SU-DHL-6 (cell line): ENCODE measurements around the gene GID4.

Experiments
- CTCF ChIP-seq: fragments of 200-600 bp; sonication (generic); IDR thresholded peaks from one replicate; pipeline ENCODE4 v1.5.1; 2017; ENCODE audit warnings: antibody characterized with exemption, mild to moderate bottlenecking, low read length, moderate library complexity; ENCODE audit not compliant: insufficient read depth, poor library complexity, severe bottlenecking
- EZH2phosphoT487 ChIP-seq: fragments of 200-600 bp; sonication (generic), shearing (Covaris generic); conservative IDR thresholded peaks from 2 replicates; pipeline ENCODE4 v1.6.1; 2018; ENCODE audit warnings: mild to moderate bottlenecking, antibody characterized with exemption, low read length, moderate library complexity, mixed read lengths

- TF ChIP-seq CTCF: no peak
- no peak for TF ChIP-seq EZH2phosphoT487
Observed at GRCh38 chr17:18105595-18105994, 66.4 kb downstream of the GID4 start.
